Measurements from ENCODE around the gene ART1. TPM values are rescaled to one million over a fixed set of nuclear protein-coding genes. Genes with fewer than 3 reads are reported as not detected.

ART1 gene
- total RNA-seq, 1 donor, result not detected

DNA sequence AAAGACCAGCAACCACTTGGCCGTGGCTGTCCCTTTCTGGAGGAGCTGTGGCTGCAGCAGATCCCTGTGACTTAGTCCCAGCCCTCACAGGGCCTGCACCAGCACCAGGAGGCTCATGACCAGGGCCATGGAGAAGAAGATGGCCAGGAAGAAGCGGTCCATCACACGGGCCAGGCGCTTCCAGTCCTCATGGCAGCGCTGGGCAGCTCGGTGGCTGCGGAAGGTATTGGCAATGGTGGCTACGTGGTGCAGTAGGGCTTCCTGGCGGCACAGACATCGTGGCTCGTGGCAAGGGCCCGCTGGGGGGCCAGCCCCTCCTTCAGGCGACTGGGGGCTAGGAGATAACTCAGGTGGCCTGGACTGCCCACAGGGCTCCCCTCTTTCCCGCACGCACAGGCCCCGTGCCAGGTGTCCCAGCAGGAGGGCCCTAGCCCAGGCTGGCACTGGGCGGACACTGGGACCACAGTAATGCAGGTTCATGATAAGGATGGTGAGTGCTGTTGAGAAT, 21.1 kb downstream of the ART1 start:
- TF ChIP-seq, protein P1, sequence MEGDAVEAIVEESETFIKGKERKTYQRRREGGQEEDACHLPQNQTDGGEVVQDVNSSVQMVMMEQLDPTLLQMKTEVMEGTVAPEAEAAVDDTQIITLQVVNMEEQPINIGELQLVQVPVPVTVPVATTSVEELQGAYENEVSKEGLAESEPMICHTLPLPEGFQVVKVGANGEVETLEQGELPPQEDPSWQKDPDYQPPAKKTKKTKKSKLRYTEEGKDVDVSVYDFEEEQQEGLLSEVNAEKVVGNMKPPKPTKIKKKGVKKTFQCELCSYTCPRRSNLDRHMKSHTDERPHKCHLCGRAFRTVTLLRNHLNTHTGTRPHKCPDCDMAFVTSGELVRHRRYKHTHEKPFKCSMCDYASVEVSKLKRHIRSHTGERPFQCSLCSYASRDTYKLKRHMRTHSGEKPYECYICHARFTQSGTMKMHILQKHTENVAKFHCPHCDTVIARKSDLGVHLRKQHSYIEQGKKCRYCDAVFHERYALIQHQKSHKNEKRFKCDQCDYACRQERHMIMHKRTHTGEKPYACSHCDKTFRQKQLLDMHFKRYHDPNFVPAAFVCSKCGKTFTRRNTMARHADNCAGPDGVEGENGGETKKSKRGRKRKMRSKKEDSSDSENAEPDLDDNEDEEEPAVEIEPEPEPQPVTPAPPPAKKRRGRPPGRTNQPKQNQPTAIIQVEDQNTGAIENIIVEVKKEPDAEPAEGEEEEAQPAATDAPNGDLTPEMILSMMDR (IDR thresholded peaks at IDR 0.05; ENCODE audit: insufficient read depth, low read length), result no peak
- DNase-seq (ENCODE audit: low read depth), result no peak
- no peak overlapping the region for H3K4me3 ChIP-seq (ENCODE audit: low read depth, low read length)

DNA sequence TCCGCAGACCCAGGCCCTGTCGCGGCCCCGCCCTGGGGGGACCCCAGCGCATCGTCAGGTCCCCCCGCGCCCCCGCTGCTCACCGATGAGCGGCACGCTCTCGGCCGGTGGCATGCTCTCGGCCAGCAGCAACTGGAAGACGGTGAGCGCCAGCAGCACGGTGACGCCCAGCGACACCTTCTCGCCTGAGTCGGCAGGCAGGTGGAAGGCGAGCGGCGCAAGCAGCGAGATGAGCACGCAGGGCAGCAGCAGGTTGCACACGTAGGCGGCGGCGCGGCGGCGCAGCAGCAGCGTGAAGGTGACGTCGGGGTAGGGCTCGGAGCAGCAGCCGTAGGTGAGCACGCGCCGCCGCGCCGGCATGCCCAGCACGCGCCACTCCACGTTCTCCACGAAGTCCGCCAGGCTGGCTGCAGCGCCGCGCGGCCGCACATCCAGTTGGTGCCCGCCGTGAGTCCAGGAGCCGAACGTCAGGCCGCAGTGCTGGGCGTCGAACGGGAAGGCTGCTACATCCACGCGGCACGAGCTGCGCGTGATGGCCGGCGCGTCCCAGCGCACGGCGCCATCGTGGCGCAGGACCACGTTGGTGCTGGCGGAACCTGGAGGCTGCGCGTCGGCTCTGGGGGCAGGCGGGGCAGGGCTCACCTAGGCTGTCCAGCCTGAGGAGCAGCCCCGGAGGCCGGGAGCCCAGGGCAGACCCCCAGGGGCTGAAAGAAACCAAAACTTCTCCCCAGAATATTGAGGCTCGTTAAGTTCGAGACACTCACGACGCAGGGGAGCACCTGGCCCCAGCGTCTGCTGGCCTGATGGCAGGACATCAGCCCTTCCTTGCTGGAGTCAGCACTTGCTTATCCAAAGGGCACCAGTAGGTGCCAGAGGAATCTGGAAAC, 22.5 kb downstream of the ART1 start:
- no peak overlapping the region for H3K4me3 ChIP-seq (ENCODE audit: low read depth, low read length)
- TF ChIP-seq, protein P1 (IDR thresholded peaks at IDR 0.05; ENCODE audit: insufficient read depth, low read length), result no peak
- DNase-seq (ENCODE audit: low read depth), result no peak

DNA sequence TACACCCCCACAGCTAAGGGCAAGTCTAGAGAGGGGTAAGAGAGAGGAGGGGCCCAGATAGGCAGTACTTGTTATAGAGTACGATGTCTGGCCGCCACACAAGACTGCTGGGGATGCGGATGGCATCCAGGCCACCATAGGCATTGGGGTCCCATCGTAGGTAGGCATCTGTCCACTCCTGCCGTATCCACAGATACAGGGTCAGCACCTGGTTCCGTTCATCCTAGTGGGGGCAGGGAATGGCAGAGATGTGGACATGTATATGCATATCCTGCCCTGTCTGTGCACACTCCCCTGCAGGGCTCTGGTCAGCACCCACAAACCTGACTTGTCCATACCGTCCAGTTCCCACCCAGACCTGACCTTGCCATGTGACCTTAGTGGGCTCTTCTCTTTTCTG, 24.2 kb downstream of the ART1 start:
- H3K4me3 ChIP-seq (ENCODE audit: low read depth, low read length), result no peak overlapping the region
- no peak for DNase-seq (ENCODE audit: low read depth)
- TF ChIP-seq, protein P1 (IDR thresholded peaks at IDR 0.05; ENCODE audit: insufficient read depth, low read length), result no peak

DNA sequence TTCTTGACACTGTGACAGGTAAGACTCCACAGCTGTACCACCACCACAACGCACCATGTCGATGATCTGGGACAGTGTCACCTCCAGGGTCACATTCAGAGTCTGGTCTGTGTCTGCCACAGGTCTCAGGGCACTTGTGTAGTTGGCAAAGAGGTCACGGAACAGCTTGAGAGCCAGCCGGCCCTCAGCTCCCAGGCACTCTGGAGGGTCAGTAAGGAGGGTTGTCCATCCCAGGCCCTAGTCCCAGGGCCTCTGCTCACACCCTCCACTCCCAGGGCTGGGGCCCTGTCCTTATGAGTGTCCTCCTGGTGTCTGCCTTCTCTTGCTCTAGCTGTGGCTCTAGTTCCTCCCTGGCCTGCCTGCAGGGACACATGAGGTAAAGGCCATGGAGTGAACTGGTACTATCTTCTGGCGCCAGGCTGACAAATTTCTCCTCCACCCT, 24.8 kb downstream of the ART1 start:
- DNase-seq (ENCODE audit: low read depth), result no peak
- TF ChIP-seq, protein P1 (IDR thresholded peaks at IDR 0.05; ENCODE audit: insufficient read depth, low read length), result no peak
- H3K4me3 ChIP-seq (ENCODE audit: low read depth, low read length), result no peak overlapping the region

DNA sequence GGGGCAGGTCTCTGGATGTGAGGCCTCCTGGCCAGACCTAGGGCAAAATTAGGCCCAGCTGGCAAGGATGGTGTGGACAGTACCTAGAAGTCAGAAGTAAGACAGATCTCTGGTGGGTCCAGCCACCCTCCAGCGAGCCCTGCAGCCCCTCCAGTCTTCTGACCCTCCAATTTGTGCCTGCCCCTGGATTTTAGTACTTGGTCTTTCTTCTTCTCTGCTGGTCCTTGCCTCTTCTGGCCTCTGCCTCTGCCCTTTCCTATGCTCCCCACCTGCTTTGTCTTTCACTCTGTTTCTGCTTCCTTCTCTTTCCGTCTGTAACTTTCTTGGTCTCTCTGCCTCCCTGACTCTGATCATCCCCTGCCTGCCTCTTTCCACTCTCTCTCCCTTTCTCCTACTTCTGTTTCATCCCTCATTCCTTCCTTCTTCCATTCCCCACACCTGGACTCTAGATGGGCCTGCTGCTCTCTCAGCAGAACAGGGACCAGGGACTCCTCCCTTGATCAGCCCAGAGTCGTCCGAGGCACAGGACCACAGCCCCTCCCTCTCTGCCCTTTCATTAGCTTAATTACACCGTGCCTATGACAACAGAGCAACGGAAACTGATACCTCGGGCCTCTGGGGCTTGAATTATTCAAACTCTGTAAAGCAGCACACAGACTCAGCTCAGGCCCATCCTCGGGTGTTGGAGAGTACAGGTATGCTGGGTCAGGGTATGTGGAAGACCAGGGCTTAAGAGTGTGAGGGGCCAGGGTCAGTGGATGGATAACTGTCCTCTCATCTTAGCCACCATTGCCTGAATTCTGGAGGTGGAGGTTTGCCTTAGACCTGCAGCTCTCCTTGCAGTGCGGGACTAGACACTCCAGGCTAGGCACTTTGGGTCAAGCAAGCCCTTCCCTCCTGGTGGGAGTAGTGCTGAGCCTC, 26.7 kb downstream of the ART1 start, which contains the start of gene CHRNA10:
CHRNA10 (minus strand) TSS at position 51 of the 921 bp plus-strand sequence. CDS start 72 bp downstream, outside the sequence.
- no peak within 1 kb of the TSS for H3K4me3 ChIP-seq (ENCODE audit: low read depth, low read length)
- TF ChIP-seq, protein P1 (IDR thresholded peaks at IDR 0.05; ENCODE audit: insufficient read depth, low read length), result no peak

DNA sequence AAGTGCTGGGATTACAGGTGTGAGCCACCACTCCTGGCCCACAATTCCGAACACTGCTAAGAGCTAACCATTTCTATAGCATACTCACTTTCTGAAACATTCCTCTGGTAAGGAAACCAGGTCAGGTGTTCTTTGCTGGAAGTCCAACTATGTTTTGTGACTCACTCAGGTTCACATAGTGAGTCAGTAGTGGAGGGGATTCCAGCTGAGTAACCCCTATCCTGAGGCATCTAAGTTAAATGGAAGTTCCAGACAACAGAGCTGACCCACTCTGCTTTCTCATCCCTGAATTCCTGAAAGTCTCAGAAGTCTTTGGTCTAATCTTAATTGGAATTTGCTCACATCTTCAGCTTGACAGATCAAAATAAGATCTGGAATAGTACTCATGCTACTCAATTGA, 29.3 kb downstream of the ART1 start:
- no peak overlapping the region for H3K4me3 ChIP-seq (ENCODE audit: low read depth, low read length)
- TF ChIP-seq, protein P1 (IDR thresholded peaks at IDR 0.05; ENCODE audit: insufficient read depth, low read length), result no peak
- peak; percentile 27 for DNase-seq (ENCODE audit: low read depth)

More for the DNA sequence above, 26.7 kb downstream of the ART1 start, which contains the start of gene CHRNA10:
- DNase-seq (ENCODE audit: low read depth), result no peak

All from fibroblast of the aortic adventitia (primary cell).